ENCODE measurements around the gene ZFP36. TPM values are rescaled to one million over a fixed set of nuclear protein-coding genes. Genes with fewer than 3 reads are reported as not detected.

Gene ZFP36
- total and polyA plus RNA-seq, 4 donors = 41.2 to 655 (median 172) TPM

GRCh38 chr19:39382991-39383828, 23.4 kb upstream of the ZFP36 start:
- Histone ChIP-seq H3K9ac (ENCODE audit: insufficient read depth in 1 of 2, low read length in 2 of 2) (no peak overlapping the region), H3K36me3 (ENCODE audit: control insufficient read depth in 4 of 4, insufficient read depth in 4 of 4, low read length in 4 of 4) (peaks cover 20 to 70% (median 56%) of the 10 kb centered on the region in 4 donors), H3K4me3 (no peak overlapping the region), H3K9me3 (ENCODE audit: control insufficient read depth in 4 of 4, insufficient read depth in 3 of 4, low read length in 3 of 4) (no peaks in the 10 kb centered on the region), H3K4me1 (ENCODE audit: control insufficient read depth in 5 of 5, insufficient read depth in 5 of 5, low read length in 5 of 5) (no peaks in the 10 kb centered on the region), H3K27ac (ENCODE audit: low read depth in 1 of 2, low read length in 1 of 2) (no peak overlapping the region), H3K27me3 (ENCODE audit: control insufficient read depth in 3 of 3, insufficient read depth in 3 of 3, low read length in 2 of 3) (no peaks in the 10 kb centered on the region)
- TF ChIP-seq, protein P1, sequence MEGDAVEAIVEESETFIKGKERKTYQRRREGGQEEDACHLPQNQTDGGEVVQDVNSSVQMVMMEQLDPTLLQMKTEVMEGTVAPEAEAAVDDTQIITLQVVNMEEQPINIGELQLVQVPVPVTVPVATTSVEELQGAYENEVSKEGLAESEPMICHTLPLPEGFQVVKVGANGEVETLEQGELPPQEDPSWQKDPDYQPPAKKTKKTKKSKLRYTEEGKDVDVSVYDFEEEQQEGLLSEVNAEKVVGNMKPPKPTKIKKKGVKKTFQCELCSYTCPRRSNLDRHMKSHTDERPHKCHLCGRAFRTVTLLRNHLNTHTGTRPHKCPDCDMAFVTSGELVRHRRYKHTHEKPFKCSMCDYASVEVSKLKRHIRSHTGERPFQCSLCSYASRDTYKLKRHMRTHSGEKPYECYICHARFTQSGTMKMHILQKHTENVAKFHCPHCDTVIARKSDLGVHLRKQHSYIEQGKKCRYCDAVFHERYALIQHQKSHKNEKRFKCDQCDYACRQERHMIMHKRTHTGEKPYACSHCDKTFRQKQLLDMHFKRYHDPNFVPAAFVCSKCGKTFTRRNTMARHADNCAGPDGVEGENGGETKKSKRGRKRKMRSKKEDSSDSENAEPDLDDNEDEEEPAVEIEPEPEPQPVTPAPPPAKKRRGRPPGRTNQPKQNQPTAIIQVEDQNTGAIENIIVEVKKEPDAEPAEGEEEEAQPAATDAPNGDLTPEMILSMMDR (IDR thresholded peaks at IDR 0.05; ENCODE audit: control extremely low read depth, extremely low read depth) = no peak
- DNase-seq = no peak
- ATAC-seq (ENCODE audit: insufficient read depth, low FRiP score) = no peak
- 94% methylated on average over 18 of the region's 18 CpGs for WGBS, 2 donors

DNA sequence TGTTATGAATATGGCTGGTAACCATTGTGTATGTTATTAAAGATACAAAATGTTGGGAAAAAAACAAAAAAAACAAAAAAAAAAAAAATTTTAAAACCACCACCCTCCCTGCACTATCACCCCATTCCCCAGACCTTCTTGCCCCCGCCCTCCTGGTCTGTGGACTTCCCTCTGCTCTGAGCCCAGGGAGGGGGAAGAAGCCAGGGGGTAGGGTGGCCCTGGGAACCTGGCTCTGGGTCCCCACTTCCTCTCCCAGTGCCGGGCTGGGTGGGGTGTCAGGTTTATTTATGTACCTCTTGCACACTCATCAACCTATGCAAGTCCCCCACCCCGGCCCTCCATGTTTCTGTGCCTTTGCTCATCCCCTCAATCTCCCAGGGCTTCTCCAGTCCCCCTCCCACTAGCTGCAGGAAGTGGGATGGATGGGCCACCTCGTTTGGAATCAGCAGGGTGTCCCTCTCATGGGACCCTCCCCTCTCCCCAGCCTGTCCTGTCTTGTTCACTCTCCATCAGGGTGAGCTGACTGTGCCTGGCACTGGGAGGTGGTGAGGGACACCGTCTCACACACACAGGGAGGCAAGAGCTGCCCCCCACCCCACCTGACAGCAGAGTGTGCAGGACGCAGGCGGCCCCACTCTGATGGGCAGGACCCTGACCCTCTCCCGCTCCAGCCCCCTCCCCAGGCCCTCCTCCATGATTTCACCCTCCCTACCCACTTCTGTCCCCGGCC, 21.6 kb upstream of the ZFP36 start:
- peaks cover 20 to 66% (median 57%) of the 10 kb centered on the region in 4 donors for H3K36me3 ChIP-seq (ENCODE audit: control insufficient read depth in 4 of 4, insufficient read depth in 4 of 4, low read length in 4 of 4)
- H3K27me3 ChIP-seq (ENCODE audit: control insufficient read depth in 3 of 3, insufficient read depth in 3 of 3, low read length in 2 of 3) = no peaks in the 10 kb centered on the region
- no peak for DNase-seq
- H3K4me3 ChIP-seq = no peak overlapping the region
- TF ChIP-seq, protein P1 (IDR thresholded peaks at IDR 0.05; ENCODE audit: control extremely low read depth, extremely low read depth) = no peak
- 64 to 67% methylated on average over 9 of the region's 9 CpGs for WGBS, 2 donors
- H3K27ac ChIP-seq (ENCODE audit: low read depth in 1 of 2, low read length in 1 of 2) = no peak overlapping the region
- H3K4me1 ChIP-seq (ENCODE audit: control insufficient read depth in 5 of 5, insufficient read depth in 5 of 5, low read length in 5 of 5) = peaks cover 3 to 6% (median 4%) of the 10 kb centered on the region in 5 donors
- no peaks in the 10 kb centered on the region for H3K9me3 ChIP-seq (ENCODE audit: control insufficient read depth in 4 of 4, insufficient read depth in 3 of 4, low read length in 3 of 4)
- ATAC-seq (ENCODE audit: insufficient read depth, low FRiP score) = no peak
- H3K9ac ChIP-seq (ENCODE audit: insufficient read depth in 1 of 2, low read length in 2 of 2) = no peak overlapping the region

GRCh38 chr19:39385629-39386411, 20.8 kb upstream of the ZFP36 start:
- Histone ChIP-seq H3K9me3 (ENCODE audit: control insufficient read depth in 4 of 4, insufficient read depth in 3 of 4, low read length in 3 of 4) (no peaks in the 10 kb centered on the region), H3K36me3 (ENCODE audit: control insufficient read depth in 4 of 4, insufficient read depth in 4 of 4, low read length in 4 of 4) (peaks cover 18 to 58% (median 50%) of the 10 kb centered on the region in 4 donors), H3K4me1 (ENCODE audit: control insufficient read depth in 5 of 5, insufficient read depth in 5 of 5, low read length in 5 of 5) (peaks cover 3 to 10% (median 6%) of the 10 kb centered on the region in 5 donors), H3K27ac (ENCODE audit: low read depth in 1 of 2, low read length in 1 of 2) (no peak overlapping the region), H3K27me3 (ENCODE audit: control insufficient read depth in 3 of 3, insufficient read depth in 3 of 3, low read length in 2 of 3) (no peaks in the 10 kb centered on the region), H3K4me3 (no peak overlapping the region), H3K9ac (ENCODE audit: insufficient read depth in 1 of 2, low read length in 2 of 2) (no peak overlapping the region)
- WGBS, 2 donors = 82 to 85% methylated on average over 20 of the region's 20 CpGs
- DNase-seq (no peak), ATAC-seq (ENCODE audit: insufficient read depth, low FRiP score) (no peak)
- TF ChIP-seq, protein P1 (IDR thresholded peaks at IDR 0.05; ENCODE audit: control extremely low read depth, extremely low read depth) = no peak
